ENCODE measurements around the gene ITGBL1.

The ITGBL1 gene

DNA sequence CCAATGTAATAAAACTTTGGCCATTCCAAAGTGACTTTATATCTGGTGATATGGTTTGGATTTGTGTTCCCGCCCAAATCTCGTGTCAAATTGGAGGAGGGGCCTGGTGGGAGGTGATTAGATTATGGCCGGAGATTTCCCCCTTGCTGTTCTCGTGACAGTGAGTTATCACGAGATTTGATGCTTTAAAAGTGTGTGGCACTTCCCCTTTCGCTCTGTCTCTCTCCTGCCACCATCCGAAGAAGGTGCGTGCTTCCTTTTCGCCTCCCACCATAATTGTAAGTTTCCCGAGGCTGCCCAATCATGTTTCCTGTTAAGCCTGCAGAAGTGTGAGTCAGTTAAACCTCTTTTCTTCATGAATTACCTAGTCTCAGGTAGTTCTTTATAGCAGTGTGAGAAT is 26.9 kb upstream of the ITGBL1 start:
- H3K4me1 ChIP-seq (ENCODE audit: insufficient read depth, low read length, severe bottlenecking), result no peaks in the 10 kb centered on the region
- H4K20me1 ChIP-seq (ENCODE audit: insufficient read depth, low read length), result no peaks in the 10 kb centered on the region
- no peak overlapping the region for H3K4me3 ChIP-seq (ENCODE audit: low read depth, low read length, poor library complexity, severe bottlenecking)
- no peaks in the 10 kb centered on the region for H3K27me3 ChIP-seq (ENCODE audit: insufficient read depth, low read length)
- no peak overlapping the region for H3K4me2 ChIP-seq (ENCODE audit: low read length)
- no peaks in the 10 kb centered on the region for H3K36me3 ChIP-seq (ENCODE audit: insufficient read depth, low read length)
- no peak for TF ChIP-seq CTCF (IDR thresholded peaks at IDR 0.05; ENCODE audit: low read length)
- TF ChIP-seq EZH2 (IDR thresholded peaks at IDR 0.05; ENCODE audit: borderline replicate concordance, low read length), result no peak
- no peak overlapping the region for H3K9ac ChIP-seq (ENCODE audit: low read length)
- H3K9me3 ChIP-seq (ENCODE audit: low read length), result no peaks in the 10 kb centered on the region
- H2AFZ ChIP-seq (ENCODE audit: low read length), result peak overlapping the region; percentile 59; the same call in 1 of the 2 replicates
- H3K27ac ChIP-seq (ENCODE audit: low read depth, low read length, poor library complexity, severe bottlenecking), result no peak overlapping the region
- H3F3A ChIP-seq (ENCODE audit: insufficient read depth, low read length), result no peaks in the 10 kb centered on the region
- H3K9me2 ChIP-seq (ENCODE audit: low read depth, low read length), result 0 out of 2 replicates have a peak, but pooled peaks cover 2% of the 10 kb centered on the region
- no peaks in the 10 kb centered on the region for H3K79me2 ChIP-seq (ENCODE audit: insufficient read depth, low read length)

DNA sequence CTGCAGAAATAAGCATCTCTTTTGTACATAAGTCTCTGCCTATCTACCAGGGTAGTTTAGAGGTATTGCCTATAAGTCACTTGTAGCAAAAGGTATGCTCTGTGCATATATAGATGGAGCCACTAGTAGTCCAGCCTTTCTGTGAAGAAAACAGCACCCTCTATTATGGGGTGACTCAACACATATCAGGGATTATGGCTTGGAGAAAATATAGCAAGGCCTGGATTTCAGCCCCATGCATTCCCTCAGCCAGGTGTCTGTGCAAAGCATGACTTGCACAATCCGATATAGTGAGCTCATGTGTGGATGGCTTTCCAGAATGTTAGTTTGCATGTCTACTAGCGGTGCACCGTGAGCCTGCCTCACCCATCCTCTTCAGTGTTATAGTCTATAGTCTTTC is 22.7 kb upstream of the ITGBL1 start:
- no peak for TF ChIP-seq CTCF (IDR thresholded peaks at IDR 0.05; ENCODE audit: low read length)
- no peak for TF ChIP-seq EZH2 (IDR thresholded peaks at IDR 0.05; ENCODE audit: borderline replicate concordance, low read length)
- Histone ChIP-seq H3K4me3 (ENCODE audit: low read depth, low read length, poor library complexity, severe bottlenecking) (no peak overlapping the region), H3K27me3 (ENCODE audit: insufficient read depth, low read length) (no peaks in the 10 kb centered on the region), H3K79me2 (ENCODE audit: insufficient read depth, low read length) (no peaks in the 10 kb centered on the region), H3K4me1 (ENCODE audit: insufficient read depth, low read length, severe bottlenecking) (no peaks in the 10 kb centered on the region), H2AFZ (ENCODE audit: low read length) (no peak overlapping the region), H3F3A (ENCODE audit: insufficient read depth, low read length) (no peaks in the 10 kb centered on the region), H3K4me2 (ENCODE audit: low read length) (no peak overlapping the region), H3K9ac (ENCODE audit: low read length) (no peak overlapping the region), H3K36me3 (ENCODE audit: insufficient read depth, low read length) (no peaks in the 10 kb centered on the region), H3K9me3 (ENCODE audit: low read length) (no peaks in the 10 kb centered on the region), H3K27ac (ENCODE audit: low read depth, low read length, poor library complexity, severe bottlenecking) (no peak overlapping the region), H3K9me2 (ENCODE audit: low read depth, low read length) (0 out of 2 replicates have a peak, but pooled peaks cover 3% of the 10 kb centered on the region), H4K20me1 (ENCODE audit: insufficient read depth, low read length) (no peaks in the 10 kb centered on the region)

- Histone ChIP-seq H3K9ac (ENCODE audit: low read length) (no peak overlapping the region), H4K20me1 (ENCODE audit: insufficient read depth, low read length) (no peaks in the 10 kb centered on the region), H3K4me3 (ENCODE audit: low read depth, low read length, poor library complexity, severe bottlenecking) (no peak overlapping the region), H3K27ac (ENCODE audit: low read depth, low read length, poor library complexity, severe bottlenecking) (no peak overlapping the region), H3K79me2 (ENCODE audit: insufficient read depth, low read length) (no peaks in the 10 kb centered on the region), H3K4me2 (ENCODE audit: low read length) (no peak overlapping the region), H3K27me3 (ENCODE audit: insufficient read depth, low read length) (no peaks in the 10 kb centered on the region), H3K4me1 (ENCODE audit: insufficient read depth, low read length, severe bottlenecking) (no peaks in the 10 kb centered on the region), H2AFZ (ENCODE audit: low read length) (no peak overlapping the region), H3K36me3 (ENCODE audit: insufficient read depth, low read length) (no peaks in the 10 kb centered on the region), H3K9me2 (ENCODE audit: low read depth, low read length) (0 out of 2 replicates have a peak, but pooled peaks cover 3% of the 10 kb centered on the region), H3K9me3 (ENCODE audit: low read length) (no peaks in the 10 kb centered on the region), H3F3A (ENCODE audit: insufficient read depth, low read length) (no peaks in the 10 kb centered on the region)
- no peak for TF ChIP-seq CTCF (IDR thresholded peaks at IDR 0.05; ENCODE audit: low read length)
- no peak for TF ChIP-seq EZH2 (IDR thresholded peaks at IDR 0.05; ENCODE audit: borderline replicate concordance, low read length)
Observed at GRCh38 chr13:101433895-101434294, 18.6 kb upstream of the ITGBL1 start.
